DND-41 (cell line): ENCODE results near the gene IL10.

Experiments used
- ATAC-seq: fragments of 200-7000 bp; cut with Tn5 transposase; 3 replicates; pipeline ENCODE4 v1.9.1; 2021; ENCODE audit warnings: low read depth; ENCODE audit not compliant: insufficient read depth
- DNase-seq: peaks from one replicate; pipeline ENCODE4 v3.0.0-alpha.2; 2020
- H2AFZ ChIP-seq: 2 replicates; pipeline ENCODE4 v1.6.0; 2012; ENCODE audit warnings: low read depth, low read length
- H3K27ac ChIP-seq: 2 replicates; pipeline ENCODE4 v1.5.1; 2012; ENCODE audit warnings: low read length, inconsistent platforms
- H3K27me3 ChIP-seq: fragments of 200-600 bp; sonication (generic); 2 replicates; pipeline ENCODE4 v1.6.0; 2012; ENCODE audit warnings: low read length, mild to moderate bottlenecking, inconsistent platforms; ENCODE audit not compliant: insufficient read depth, poor library complexity
- H3K36me3 ChIP-seq: 2 replicates; pipeline ENCODE4 v1.5.1; 2012; ENCODE audit warnings: low read length, inconsistent platforms; ENCODE audit not compliant: insufficient read depth
- H3K4me1 ChIP-seq: 2 replicates; pipeline ENCODE4 v1.5.1; 2012; ENCODE audit warnings: mild to moderate bottlenecking, low read length; ENCODE audit not compliant: insufficient read depth
- H3K4me2 ChIP-seq: 2 replicates; pipeline ENCODE4 v1.6.0; 2012; ENCODE audit warnings: mild to moderate bottlenecking, moderate library complexity, low read length, inconsistent platforms; ENCODE audit not compliant: insufficient read depth
- H3K4me3 ChIP-seq, 2 experiments: fragments of 200-600 bp in 1 of 2; shearing (Covaris generic) in 1 of 2; 2 replicates each; pipeline ENCODE4 v1.5.1; 2012 to 2016; ENCODE audit warnings: inconsistent platforms in 2 of 2, low read length in 2 of 2, mild to moderate bottlenecking in 2 of 2, low read depth in 1 of 2, moderate library complexity in 1 of 2
- H3K79me2 ChIP-seq: 2 replicates; pipeline ENCODE4 v1.6.0; 2012; ENCODE audit warnings: low read length, inconsistent platforms; ENCODE audit not compliant: insufficient read depth
- H3K9ac ChIP-seq: 2 replicates; pipeline ENCODE4 v1.6.0; 2012; ENCODE audit warnings: low read depth, mild to moderate bottlenecking, inconsistent platforms, low read length, moderate library complexity
- H3K9me3 ChIP-seq: 2 replicates; pipeline ENCODE4 v1.5.1; 2012; ENCODE audit warnings: low read length, moderate library complexity, mild to moderate bottlenecking, inconsistent platforms; ENCODE audit not compliant: insufficient read depth, severe bottlenecking
- H4K20me1 ChIP-seq: 2 replicates; pipeline ENCODE4 v1.6.0; 2012; ENCODE audit warnings: low read length; ENCODE audit not compliant: insufficient read depth
- CTCF ChIP-seq: IDR thresholded peaks from 2 replicates; pipeline ENCODE4 v1.5.1; 2012; ENCODE audit warnings: borderline replicate concordance, low read length, moderate library complexity, mild to moderate bottlenecking; ENCODE audit not compliant: poor library complexity, severe bottlenecking; ENCODE audit errors: extremely low read depth
- EZH2 ChIP-seq: IDR thresholded peaks from 3 replicates; pipeline ENCODE4 v1.6.1; 2012; ENCODE audit warnings: borderline replicate concordance, low read depth, mild to moderate bottlenecking, moderate library complexity, low read length, inconsistent platforms; ENCODE audit not compliant: severe bottlenecking

The IL10 gene

GRCh38 chr1:206814716-206815341 lies 42.5 kb upstream of the IL10 start:
- Histone ChIP-seq H2AFZ (no peak overlapping the region), H3K9ac (no peak overlapping the region), H3K4me2 (no peak overlapping the region), H3K4me3 (no peak overlapping the region), H3K79me2 (no peaks in the 10 kb centered on the region), H3K27me3 (no peaks in the 10 kb centered on the region), H3K4me1 (peaks cover 18% of the 10 kb centered on the region), H3K27ac (no peak overlapping the region), H4K20me1 (no peaks in the 10 kb centered on the region), H3K36me3 (no peaks in the 10 kb centered on the region), H3K9me3 (peaks cover 14% of the 10 kb centered on the region)
- no peak for ATAC-seq
- DNase-seq = no peak
- TF ChIP-seq EZH2 = no peak
- TF ChIP-seq CTCF = no peak

- Histone ChIP-seq H3K36me3 (no peaks in the 10 kb centered on the region), H3K79me2 (no peaks in the 10 kb centered on the region), H3K9me3 (peaks cover 14% of the 10 kb centered on the region), H3K27me3 (no peaks in the 10 kb centered on the region), H3K9ac (no peak overlapping the region), H3K4me3 (no peak overlapping the region), H3K27ac (no peak overlapping the region), H3K4me2 (no peak overlapping the region), H2AFZ (no peak overlapping the region), H4K20me1 (no peaks in the 10 kb centered on the region), H3K4me1 (peaks cover 18% of the 10 kb centered on the region)
- TF ChIP-seq EZH2 = no peak
- no peak for TF ChIP-seq CTCF
- no peak for ATAC-seq
- no peak for DNase-seq
Measured at GRCh38 chr1:206812471-206812870, 40.2 kb upstream of the IL10 start.

GRCh38 chr1:206809504-206810084 lies 37.3 kb upstream of the IL10 start:
- Histone ChIP-seq H3K4me1 (no peaks in the 10 kb centered on the region), H3K4me2 (no peak overlapping the region), H3K36me3 (no peaks in the 10 kb centered on the region), H4K20me1 (no peaks in the 10 kb centered on the region), H3K79me2 (no peaks in the 10 kb centered on the region), H3K9ac (no peak overlapping the region), H3K9me3 (peaks cover 14% of the 10 kb centered on the region), H3K4me3 (no peak overlapping the region), H2AFZ (no peak overlapping the region), H3K27me3 (no peaks in the 10 kb centered on the region), H3K27ac (no peak overlapping the region)
- peak; percentile 69 for TF ChIP-seq CTCF
- TF ChIP-seq EZH2 = no peak
- ATAC-seq (peak; percentile 69; the same call in 2 of the 3 replicates), DNase-seq (peak; percentile 39)
